Measurements from ENCODE around the gene GPX1.

GRCh38 chr3:49339941-49340800 lies 18.0 kb downstream of the GPX1 start, which contains the start of gene USP4:
- peak; percentile 33; the same call in 1 of the 2 replicates for TF ChIP-seq CTCF (conservative IDR thresholded peaks at IDR 0.05; ENCODE audit: low read depth, low read length)
- TF ChIP-seq EZH2 (IDR thresholded peaks at IDR 0.05; ENCODE audit: low read length, unreplicated experiment) = no peak
- TF ChIP-seq EZH2phosphoT487 (IDR thresholded peaks at IDR 0.05; ENCODE audit: borderline replicate concordance, low read length) = peak; percentile 99

Measured in PC-3 (cell line).